Measurements from ENCODE around the gene PTH1R.

Gene PTH1R

DNA sequence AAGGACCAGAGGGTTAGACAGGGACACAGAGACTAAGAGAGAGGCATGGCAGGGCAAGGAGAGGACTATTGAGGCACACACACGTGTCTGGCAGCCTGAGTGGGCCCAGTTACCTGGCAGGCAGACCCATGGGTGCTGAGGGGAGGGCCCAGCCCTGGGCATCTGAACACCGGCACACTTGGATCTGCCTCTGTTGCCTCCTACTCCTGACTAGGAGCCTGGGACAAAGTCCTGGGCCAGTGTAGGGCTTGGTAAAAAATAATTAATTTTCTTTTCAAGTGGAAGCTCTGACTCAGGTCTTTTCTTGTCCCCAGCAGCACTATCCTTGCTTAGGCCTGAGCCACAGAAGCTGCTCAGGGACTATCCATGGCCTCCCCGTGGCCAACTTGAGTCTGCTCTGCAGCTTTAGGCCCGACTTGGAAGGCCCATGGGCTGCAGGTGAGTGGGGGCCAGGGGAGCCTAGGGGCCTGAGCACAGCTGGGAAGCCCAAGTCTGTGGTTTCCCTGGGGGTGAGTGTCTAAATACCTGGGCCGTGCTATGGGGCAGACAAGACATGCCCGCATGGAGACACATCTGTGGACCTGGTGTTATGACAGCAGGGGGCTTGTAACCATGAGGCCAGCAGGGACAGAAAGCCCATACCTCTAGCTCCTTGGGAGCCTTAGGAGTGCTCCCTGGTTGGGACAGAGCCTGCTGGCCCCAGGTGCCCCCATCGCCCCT is at the start of gene PTH1R:
Gene PTH1R, plus strand, starts transcription at position 316 of the 720 bp plus-strand sequence. CDS start 5,839 bp downstream, outside the sequence.
- DNase-seq (ENCODE audit: low read depth in 2 of 2) = no peak

DNA sequence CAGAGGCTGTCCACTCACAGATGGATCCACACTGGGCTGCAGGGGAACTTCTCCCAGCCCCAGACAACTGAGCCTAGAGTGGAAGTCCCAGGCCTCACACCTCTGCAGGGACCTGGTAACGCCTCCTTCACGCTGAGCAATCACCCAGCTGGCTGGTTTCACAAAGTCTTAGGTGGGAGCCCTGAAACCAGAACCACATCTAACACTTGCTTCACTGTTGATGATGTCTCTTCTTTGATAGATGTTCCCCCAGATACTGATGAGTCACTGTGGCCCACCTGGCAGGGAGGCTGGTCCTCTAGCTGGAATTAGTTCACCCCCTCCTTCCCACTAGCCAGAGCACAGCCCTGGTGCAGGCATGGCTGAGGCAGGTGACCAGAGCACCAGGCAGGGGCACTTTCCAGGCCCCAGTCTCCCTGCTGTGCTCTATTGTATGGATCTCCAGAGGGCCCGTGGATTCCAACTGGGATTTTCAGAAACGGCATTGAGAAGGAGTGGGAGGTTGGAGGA is 47.8 kb upstream of the PTH1R start:
- DNase-seq (ENCODE audit: low read depth in 2 of 2) = peak; percentile 20 to 34

DNA sequence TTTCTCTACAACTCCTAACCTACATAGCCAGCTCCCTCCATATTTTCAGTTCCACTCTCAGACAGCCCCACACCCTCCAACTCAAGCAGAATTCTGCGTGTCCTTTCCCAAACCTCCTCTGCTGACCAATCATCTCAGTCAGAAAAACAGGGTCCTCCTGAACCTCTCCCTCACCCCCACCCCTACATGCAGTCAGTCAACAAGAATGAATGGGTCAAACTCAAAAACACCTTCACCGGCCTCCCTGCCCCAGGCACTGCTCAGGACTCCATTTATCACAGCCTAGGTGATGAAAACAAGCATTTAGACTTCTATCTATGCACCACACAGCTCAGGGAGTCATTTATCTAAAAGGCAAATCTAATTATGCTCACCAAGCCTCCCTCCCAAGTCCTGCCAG is 46.7 kb upstream of the PTH1R start:
- no peak for DNase-seq (ENCODE audit: low read depth in 2 of 2)

DNA sequence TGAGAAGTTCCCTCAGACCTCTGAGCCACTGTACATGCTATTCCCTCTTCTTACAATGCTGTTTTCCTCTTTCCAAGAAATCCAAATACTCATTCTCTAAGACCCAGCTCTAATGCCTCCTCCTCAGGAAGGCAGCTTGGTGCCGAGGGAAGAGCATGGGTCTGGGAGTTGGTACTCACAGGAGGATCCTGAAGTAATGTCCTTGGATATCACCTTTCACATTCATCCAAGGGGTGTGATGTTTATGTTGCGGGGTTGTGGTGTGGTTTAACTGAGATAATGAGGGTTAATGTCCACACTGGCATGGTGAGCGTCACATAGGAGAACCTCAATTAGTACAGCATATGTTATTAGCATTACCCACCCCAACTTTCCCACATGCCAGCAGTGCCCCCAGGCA is 46.2 kb upstream of the PTH1R start:
- no peak for DNase-seq (ENCODE audit: low read depth in 2 of 2)

DNA sequence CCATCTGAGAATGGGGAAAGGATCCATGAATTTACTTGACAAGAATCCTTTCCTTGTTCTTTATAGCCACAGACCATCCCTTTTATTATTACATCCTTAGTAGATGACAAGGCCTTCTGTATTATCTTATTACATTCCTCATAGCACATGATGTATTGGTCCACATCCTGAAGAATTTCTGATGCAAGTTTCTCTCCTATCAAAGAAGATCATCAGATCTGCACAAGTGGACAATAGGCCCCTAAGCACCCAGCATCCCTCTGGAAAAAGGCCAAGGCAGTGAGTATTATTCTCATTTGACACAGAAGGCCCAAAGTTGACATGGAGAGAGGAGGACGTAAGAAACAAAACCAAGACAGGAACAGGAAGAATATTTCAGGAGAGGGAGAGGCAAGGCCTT is 45.7 kb upstream of the PTH1R start:
- DNase-seq (ENCODE audit: low read depth in 2 of 2) = no peak

DNA sequence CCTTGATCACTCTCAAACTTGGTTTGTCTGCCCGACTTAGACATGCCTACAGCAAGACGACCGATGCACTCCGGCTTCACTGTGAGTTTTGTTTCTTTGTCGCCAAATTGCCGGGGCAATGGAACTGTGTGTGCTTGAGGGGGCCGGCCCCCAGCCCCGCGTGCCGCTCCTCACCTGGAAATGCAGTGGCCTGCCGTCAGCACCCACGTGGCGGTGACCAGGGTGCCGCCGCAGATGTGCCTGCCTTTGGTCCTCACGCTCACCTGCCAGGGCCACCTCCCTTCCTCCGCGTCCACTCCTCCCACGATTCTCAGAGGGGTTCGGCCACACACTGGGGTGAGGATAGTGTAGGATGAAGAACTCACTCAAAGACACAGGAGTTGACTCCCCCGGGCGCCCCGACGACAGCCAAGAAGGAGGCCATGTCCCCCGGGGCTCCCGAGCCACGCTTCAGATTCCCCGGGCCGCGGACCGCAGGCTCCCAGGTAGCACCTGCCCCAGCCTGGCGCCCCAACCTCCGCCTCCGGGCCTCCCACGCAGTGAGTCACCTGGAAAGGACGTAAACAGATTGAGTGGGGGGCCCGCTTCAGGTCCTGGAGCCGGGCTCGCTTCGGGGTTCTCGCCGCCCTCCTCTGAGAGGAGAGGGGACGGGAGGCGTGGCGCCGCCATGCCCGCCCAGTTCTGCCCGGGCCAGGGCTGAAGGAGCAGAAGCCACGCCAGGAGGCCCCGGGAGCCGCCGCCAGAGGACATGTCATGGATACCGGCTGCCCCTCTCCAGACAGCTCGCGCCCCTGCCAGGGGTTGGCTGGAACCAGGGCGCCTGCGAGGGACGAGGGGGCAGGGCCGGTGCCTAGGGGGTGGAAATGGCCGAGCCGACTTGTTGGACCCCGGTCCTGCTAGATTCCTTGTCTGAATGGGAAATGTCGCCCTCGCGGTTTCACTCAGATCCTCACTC is 43.9 kb upstream of the PTH1R start:
- DNase-seq (ENCODE audit: low read depth in 2 of 2) = no peak

DNA sequence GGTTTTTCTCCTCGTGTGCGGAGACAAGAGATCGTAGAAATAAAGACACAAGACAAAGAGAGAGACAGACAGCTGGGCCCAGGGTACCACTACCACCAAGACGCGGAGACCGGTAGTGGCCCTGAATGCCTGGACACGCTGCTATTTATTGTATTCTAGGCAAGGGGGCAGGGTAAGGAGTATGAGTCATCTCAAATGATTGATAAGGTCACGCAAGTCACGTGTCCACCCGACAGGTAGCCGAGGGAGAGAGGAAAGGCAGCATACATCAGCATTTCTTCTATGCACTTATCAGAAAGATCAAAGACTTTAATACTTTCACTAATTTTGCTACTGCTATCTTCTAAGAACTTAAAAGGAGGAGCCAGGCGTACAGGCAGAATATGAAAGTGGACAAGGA is 42.5 kb upstream of the PTH1R start:
- no peak for DNase-seq (ENCODE audit: low read depth in 2 of 2)

DNA sequence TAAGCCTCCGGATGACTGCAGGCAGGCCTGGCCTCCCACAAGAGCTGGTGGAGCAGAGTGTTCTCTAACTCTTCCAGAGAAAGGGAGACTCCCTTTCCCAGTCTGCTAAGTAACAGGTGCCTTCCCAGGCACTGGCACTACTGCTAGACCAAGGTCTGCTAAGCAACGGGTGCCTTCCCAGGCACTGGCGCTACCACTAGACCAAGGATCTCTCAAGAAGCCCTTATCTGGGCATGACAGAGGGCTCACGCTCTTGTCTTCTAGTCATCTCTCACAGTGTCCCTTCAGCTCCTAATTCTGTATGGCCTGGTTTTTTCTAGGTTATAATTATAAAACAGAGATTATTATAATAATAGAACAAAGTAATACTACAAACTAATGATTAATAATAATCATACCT is 42.0 kb upstream of the PTH1R start:
- no peak for DNase-seq (ENCODE audit: low read depth in 2 of 2)

DNA sequence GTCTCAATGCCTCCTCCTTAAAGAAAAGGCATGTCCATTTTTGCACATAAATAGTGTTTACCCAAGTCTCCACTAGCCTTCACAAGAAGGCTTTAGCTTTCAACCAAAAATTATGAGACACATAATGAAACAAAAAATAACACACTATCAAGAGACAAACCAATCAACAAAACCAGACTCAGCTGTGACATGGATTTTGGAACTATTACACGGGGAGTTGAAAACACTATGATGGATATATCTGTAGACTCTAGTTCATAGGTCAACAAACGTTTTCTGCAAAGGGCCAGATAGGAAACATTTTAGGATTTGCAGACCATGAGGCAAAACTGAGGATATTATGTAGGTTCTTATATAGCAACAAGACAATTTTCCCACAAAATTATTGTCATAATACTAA is 39.2 kb upstream of the PTH1R start:
- DNase-seq (ENCODE audit: low read depth in 2 of 2) = no peak

DNA sequence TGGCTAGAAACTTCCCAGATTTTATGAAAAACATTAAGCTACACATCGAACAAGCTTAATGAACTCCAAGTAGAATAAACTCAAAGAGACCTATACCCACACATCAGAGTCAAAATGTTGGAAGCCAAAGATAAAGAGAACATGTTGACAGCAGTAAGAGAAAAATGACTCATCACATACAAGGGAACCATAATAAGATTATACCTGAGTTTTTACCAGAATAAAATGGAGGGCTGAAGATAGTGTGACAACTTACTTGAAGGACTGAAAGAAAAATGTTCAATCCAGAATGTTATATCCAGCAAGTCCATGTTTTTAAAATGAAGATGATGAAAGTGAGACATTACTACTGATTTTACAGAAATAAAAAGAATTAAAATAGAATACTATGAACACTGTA is 37.0 kb upstream of the PTH1R start:
- DNase-seq (ENCODE audit: low read depth in 2 of 2) = no peak

DNA sequence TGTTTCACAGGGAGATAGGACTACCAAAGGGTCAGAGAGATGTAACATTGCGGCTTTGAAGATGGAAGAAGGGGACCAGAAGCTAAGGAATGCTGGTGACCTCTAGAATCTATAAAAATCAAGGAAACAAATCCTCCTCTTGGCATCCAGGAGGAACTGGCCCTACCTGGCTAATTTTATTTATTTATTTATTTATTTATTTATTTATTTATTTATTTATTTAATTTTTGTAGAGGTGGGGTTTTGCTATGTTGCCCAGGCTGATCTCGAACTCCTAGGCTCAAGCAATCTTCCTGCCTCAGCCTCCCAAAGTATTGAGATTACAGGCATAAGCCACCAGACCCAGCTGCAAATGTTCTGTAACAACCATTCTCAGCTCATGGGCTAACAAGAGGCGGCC is 34.0 kb upstream of the PTH1R start:
- DNase-seq (ENCODE audit: low read depth in 2 of 2) = no peak

DNA sequence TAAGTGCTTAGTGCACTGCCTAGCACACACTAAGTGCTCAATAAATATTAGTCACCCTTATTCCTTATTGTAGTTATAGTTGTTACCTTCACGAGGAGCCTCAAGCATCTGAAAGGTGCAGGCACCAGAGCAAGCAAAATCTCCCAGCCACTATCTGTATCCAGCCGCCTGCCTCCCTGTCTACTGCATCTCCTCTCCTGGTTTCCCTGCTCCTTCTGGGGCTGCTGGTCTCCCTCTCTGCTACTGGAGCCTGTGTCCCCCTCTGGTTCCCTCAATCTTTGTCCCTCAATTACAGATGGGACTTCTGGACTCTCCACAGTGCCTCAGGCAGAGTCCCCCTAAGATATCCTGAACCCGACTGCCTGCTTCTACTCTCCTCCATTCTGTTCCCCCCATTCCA is 33.1 kb upstream of the PTH1R start:
- no peak for DNase-seq (ENCODE audit: low read depth in 2 of 2)

DNA sequence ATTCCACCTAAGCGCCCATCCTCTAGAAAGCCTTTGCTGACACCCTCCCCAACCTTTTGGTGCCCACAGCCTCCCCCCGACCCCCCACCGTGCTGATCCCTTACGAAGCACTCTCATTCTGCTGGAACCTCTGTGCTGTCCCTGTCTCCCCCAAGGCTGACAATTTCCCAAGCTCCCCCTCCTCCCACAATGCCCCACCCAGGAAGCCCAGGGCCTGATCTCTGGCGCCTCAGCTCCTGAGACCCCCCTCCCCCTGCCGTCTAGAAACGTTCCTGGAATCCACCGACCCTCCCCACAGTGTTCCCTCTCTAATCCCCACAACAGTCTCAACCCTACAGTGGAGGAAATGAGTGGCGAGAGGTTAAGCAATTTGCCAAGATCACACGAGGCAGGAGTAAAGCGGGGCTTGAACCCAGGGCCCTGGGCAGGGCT is 32.6 kb upstream of the PTH1R start:
- DNase-seq (ENCODE audit: low read depth in 2 of 2) = no peak

DNA sequence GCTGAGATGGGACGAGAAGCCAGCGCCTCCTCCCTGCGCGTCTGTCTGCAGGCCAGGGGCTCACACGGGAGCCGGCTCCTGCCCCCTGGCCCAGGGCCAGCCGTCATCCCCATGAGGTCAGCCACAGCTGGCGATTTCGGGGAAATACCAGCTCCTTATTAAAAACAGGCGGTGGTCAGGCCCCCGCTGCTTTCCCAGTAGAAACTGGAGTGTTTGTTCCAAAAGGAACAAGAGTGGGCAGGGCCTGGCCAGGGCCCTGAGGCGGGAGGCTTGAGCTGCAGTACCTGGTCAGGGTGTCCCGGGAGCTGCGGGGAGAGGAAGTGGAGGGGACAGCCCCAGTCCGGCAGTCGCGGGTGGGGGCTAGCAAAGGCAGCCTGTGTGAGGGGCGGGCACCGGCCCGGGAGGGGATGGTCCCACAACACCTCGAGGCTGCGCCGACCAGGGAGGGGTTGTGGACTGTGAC is 32.1 kb upstream of the PTH1R start:
- no peak for DNase-seq (ENCODE audit: low read depth in 2 of 2)

DNA sequence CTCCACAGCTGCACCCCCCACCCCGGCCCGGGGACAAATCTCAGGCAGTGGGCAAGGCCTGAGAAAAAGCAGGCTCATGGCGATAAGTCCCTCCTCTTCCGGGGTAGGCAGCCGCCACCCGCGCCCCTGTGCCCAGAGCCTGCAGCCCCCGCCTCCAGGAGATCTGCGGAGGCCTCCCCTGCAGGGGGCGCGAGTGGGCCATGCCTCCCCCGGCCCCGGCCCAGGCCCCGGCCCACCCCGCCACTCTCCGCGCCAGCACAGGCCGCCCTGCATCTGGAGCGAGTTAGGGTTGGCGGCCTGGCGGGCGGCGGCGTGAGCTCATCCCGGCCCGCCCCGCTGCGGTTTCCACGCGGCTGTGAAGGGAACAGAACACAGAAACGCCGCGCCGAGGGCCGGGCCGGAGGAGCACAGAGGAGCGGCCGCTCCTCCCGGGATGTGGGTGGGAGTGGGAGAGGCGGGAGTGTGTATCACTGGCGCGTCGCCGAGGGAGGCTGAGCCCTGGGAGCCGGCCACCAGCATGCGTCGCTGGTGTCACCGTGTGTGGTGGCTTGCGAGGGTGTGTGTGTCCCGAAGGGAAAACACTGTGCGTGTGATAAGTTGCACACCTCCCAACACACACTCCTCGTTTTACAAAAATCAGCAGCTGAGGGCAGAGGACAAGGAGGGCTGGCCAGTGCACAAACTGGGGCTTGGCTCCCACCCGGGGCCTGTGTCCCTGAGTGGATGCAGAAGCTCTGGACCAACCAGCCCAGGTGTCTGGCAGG is 31.5 kb upstream of the PTH1R start:
- DNase-seq (ENCODE audit: low read depth in 2 of 2) = peak; percentile 41 to 67

DNA sequence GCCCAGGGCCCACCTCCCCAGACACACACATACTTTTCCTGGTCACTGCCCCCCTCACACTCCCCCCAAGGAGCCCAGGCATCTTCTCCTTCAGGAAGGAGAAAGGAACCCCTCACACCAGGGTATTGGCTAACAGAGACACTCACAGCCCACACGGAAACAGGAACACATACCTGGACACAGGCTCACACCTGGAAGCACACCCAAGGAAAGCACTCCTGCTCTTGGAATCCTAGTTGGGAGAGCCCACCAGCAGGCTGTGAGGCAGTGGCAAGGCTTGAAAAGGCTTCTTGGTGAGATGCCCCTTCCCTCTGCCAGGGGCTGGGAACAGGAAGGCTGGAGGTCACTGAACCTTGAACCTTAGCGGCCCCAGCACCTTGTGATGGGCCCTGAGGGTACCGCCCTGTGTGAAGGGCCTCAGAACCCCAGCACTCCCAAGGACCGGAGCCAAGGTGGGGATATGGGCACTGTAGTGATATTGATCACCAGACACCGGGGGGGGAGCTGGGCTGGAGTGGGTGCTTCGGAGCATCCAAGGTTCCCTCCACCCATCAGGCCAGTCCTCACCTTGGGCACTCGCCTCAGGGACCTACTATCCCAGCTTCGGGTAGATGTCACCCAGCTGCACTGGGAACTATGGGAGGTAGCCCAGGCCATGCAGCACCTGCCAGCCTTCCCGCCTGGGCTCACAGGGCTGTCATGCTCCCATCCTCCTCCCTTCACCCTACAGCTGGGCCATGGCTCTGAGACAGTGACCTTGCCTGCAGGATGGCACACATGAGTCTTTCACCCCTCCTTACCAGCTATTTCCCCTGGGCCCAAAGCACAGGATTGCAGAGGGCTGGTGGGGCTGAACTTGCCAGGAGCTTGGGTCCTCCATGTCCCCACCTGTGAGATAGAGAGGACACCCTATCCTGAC is 30.6 kb upstream of the PTH1R start:
- no peak for DNase-seq (ENCODE audit: low read depth in 2 of 2)

DNA sequence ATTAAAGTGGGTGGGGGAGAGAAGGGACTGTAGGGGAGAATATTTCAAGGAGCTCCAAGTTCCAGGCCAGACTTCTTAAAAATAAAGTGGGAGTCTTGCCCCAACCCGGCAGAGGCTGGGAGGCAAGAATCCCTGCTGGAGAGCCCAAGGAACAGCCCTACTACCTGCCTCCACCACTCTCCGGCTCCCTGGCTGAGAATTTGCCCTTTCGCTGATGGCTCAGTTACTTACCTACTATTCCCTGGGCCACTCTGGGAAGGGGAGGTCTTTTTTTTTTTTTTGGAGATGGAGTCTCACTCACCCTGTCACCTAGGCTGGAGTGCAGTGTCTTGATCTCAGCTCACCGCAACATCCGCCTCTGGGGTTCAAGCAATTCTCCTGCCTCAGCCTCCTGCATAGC is 29.8 kb upstream of the PTH1R start:
- no peak for DNase-seq (ENCODE audit: low read depth in 2 of 2)

DNA sequence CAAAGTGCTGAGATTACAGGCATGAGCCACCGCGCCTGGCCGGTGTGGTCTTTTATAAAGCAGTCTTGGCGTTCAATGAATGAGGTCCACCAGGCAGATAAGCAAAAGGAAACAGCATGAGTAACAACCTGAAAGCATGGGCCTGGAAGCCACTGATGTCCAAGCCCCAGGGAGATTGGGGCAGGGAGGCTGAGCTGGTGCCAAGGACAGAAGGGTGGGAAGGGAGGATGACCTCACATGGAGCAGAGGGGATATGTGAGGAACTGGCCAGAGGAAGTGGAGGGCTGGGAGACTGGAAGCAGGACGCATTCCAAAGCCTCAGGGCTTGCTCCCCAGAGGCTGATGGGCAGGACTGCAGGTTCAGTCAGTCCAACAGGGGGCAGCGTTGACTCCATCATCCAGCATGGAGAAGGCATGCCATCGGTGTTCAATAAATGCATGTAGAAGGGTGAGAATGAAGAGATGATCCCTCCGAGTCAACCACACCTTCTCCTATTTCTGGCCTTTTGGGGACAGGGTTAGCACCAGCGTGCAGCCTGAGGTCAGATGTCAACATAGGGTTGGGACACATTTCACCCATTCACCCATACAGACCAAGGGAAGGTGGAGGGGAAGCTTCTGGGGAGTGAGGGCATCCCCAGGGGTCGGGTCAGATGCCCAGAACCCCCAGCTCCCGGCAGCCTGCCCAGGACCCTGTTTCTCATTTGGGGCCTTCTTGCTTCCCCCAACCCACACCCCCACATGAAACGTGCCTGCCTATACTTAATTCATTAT is 29.1 kb upstream of the PTH1R start:
- no peak for DNase-seq (ENCODE audit: low read depth in 2 of 2)

DNA sequence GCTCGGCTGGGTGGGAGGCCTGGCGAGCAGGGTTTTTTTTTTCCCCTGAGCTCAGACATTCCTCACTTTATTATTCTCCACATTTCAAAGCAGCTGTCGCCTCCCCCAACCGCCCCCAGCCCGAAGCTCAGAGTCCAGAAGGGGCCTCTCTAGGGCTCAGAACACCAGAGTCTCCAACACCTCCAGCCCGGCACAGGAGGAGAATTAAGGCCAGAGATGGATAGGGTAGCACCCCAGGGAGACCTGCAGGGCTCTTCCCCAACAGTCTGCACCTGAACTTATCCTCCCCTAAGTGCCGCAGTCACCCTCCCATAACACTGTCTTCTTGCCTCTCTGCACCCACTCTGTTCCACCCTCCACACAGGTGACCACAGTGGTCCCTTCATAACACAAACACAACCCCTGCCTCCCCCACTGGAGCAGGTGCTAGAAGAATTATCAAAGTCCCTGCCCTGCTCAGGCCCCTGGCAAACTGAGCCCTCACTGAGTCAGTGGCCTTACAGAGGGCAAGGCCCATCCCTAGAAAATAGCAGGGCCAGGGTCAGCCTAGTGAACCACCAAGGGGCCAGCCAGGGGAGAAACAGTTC is 28.4 kb upstream of the PTH1R start:
- no peak for DNase-seq (ENCODE audit: low read depth in 2 of 2)

Data from stimulated activated CD8-positive, alpha-beta memory T cell treated with anti-CD3 and anti-CD28 coated beads, Interleukin-7, amount 100 ng/mL, for 4 hours (primary cell).